ENCODE measurements around the gene MB21D2. TPM values are rescaled to one million over a fixed set of nuclear protein-coding genes. Genes with fewer than 3 reads are reported as not detected.

Gene MB21D2
- total RNA-seq, 1 donor from 2014 or later, result 15.1 TPM

GRCh38 chr3:192861972-192862371 is 55.7 kb downstream of the MB21D2 start:
- no peak overlapping the region for H3K9ac ChIP-seq
- Mint-ChIP-seq H3K27ac (no peak overlapping the region), H3K36me3 (no peaks in the 10 kb centered on the region), H3K4me1 (peaks cover 15% of the 10 kb centered on the region), H3K4me3 (no peak overlapping the region), H3K27me3 (ENCODE audit: insufficient read depth, low read depth) (no peaks in the 10 kb centered on the region), H3K9me3 (no peaks in the 10 kb centered on the region)
- no peak overlapping the region for H2AFZ ChIP-seq (replicated peaks)
- H3K9me3 ChIP-seq (ENCODE audit: low read depth), result no peaks in the 10 kb centered on the region
- no peak overlapping the region for H3K27ac ChIP-seq
- H3K27me3 ChIP-seq, result no peaks in the 10 kb centered on the region
- H3K79me2 ChIP-seq (ENCODE audit: low read depth), result peaks cover 21% of the 10 kb centered on the region
- no peak overlapping the region for H3K4me3 ChIP-seq
- peaks cover 7% of the 10 kb centered on the region for H3K4me1 ChIP-seq
- DNase-seq (ENCODE audit: low spot score), result no peak
- TF ChIP-seq EZH2phosphoT487 (IDR thresholded peaks at IDR 0.05), result no peak
- no peak for TF ChIP-seq CTCF (IDR thresholded peaks at IDR 0.05)
- TF ChIP-seq EZH2 (IDR thresholded peaks at IDR 0.05), result no peak
- no peaks in the 10 kb centered on the region for H4K20me1 ChIP-seq (ENCODE audit: low read depth)
- H3F3A ChIP-seq (ENCODE audit: low read depth), result no peaks in the 10 kb centered on the region
- no peaks in the 10 kb centered on the region for H3K36me3 ChIP-seq
- no peak overlapping the region for H3K4me2 ChIP-seq

- Histone ChIP-seq H3K9ac (no peak overlapping the region), H4K20me1 (ENCODE audit: low read depth) (no peaks in the 10 kb centered on the region), H3K4me3 (no peak overlapping the region), H3F3A (ENCODE audit: low read depth) (no peaks in the 10 kb centered on the region), H3K79me2 (ENCODE audit: low read depth) (peaks cover 16% of the 10 kb centered on the region), H3K9me3 (ENCODE audit: low read depth) (no peaks in the 10 kb centered on the region), H3K27ac (no peak overlapping the region), H3K27me3 (no peaks in the 10 kb centered on the region), H3K4me2 (no peak overlapping the region), H2AFZ (replicated peaks) (no peak overlapping the region), H3K4me1 (peaks cover 4% of the 10 kb centered on the region), H3K36me3 (no peaks in the 10 kb centered on the region)
- no peak overlapping the region for H3K4me3 Mint-ChIP-seq
- no peaks in the 10 kb centered on the region for H3K36me3 Mint-ChIP-seq
- H3K9me3 Mint-ChIP-seq, result peaks cover 2% of the 10 kb centered on the region
- no peak overlapping the region for H3K27ac Mint-ChIP-seq
- no peaks in the 10 kb centered on the region for H3K27me3 Mint-ChIP-seq (ENCODE audit: insufficient read depth, low read depth)
- DNase-seq (ENCODE audit: low spot score), result no peak
- TF ChIP-seq EZH2 (IDR thresholded peaks at IDR 0.05), result no peak
- no peak for TF ChIP-seq CTCF (IDR thresholded peaks at IDR 0.05)
- TF ChIP-seq EZH2phosphoT487 (IDR thresholded peaks at IDR 0.05), result no peak
- peaks cover 8% of the 10 kb centered on the region for H3K4me1 Mint-ChIP-seq
Measured at GRCh38 chr3:192860454-192860853, 57.2 kb downstream of the MB21D2 start.

- H3K36me3 Mint-ChIP-seq, result no peaks in the 10 kb centered on the region
- Histone ChIP-seq H3K27ac (no peak overlapping the region), H3K27me3 (no peaks in the 10 kb centered on the region), H3K36me3 (no peaks in the 10 kb centered on the region), H3K79me2 (ENCODE audit: low read depth) (peaks cover 17% of the 10 kb centered on the region), H3K9me3 (ENCODE audit: low read depth) (no peaks in the 10 kb centered on the region), H3F3A (ENCODE audit: low read depth) (no peaks in the 10 kb centered on the region), H3K4me1 (no peaks in the 10 kb centered on the region), H3K4me3 (no peak overlapping the region), H4K20me1 (ENCODE audit: low read depth) (no peaks in the 10 kb centered on the region), H3K4me2 (no peak overlapping the region), H3K9ac (no peak overlapping the region), H2AFZ (replicated peaks) (no peak overlapping the region)
- no peaks in the 10 kb centered on the region for H3K27me3 Mint-ChIP-seq (ENCODE audit: insufficient read depth, low read depth)
- TF ChIP-seq CTCF (IDR thresholded peaks at IDR 0.05) (no peak), EZH2phosphoT487 (IDR thresholded peaks at IDR 0.05) (no peak), EZH2 (IDR thresholded peaks at IDR 0.05) (no peak)
- peak overlapping the region; percentile 78 for H3K27ac Mint-ChIP-seq
- H3K4me1 Mint-ChIP-seq, result no peaks in the 10 kb centered on the region
- H3K9me3 Mint-ChIP-seq, result peaks cover 8% of the 10 kb centered on the region
- no peak for DNase-seq (ENCODE audit: low spot score)
- H3K4me3 Mint-ChIP-seq, result no peak overlapping the region
Measured at GRCh38 chr3:192858849-192859585, 58.6 kb downstream of the MB21D2 start.
